Epithelial cell of proximal tubule (primary cell): ENCODE data around the gene NUP133. TPM values are rescaled to one million over a fixed set of nuclear protein-coding genes. Genes with fewer than 3 reads are reported as not detected.

ENCODE experiments used
- DNase-seq: peaks from one replicate; pipeline ENCODE4 v3.0.0-alpha.2; 2011; ENCODE audit warnings: low read depth
- H3K4me3 ChIP-seq: 2 replicates; pipeline ENCODE4 v1.5.1; 2011; ENCODE audit warnings: low read depth, mild to moderate bottlenecking, low read length
- CTCF ChIP-seq: conservative IDR thresholded peaks from 2 replicates; pipeline ENCODE4 v1.5.1; 2012; ENCODE audit warnings: low read depth, mild to moderate bottlenecking, low read length
- total RNA-seq: library from RNA; depleted of rRNA; stranded (reverse); fragments of >200 nt; gene quantifications from 2 replicates; pipeline ENCODE4 v1.2.3, GENCODE V29; 2015

The NUP133 gene
- total RNA-seq, result 34.9 and 41.1 TPM in 2 replicates

- DNase-seq, result peak; percentile 82
- peak within 1 kb of the TSS; percentile 77 for H3K4me3 ChIP-seq
- TF ChIP-seq CTCF, result no peak
Observed at GRCh38 chr1:229507951-229508822, at the start of gene NUP133. Gene NUP133 (minus strand): TSS chr1:229508341. CDS start chr1:229508249, 92 bp downstream.

GRCh38 chr1:229557200-229557850 lies 49.2 kb upstream of the NUP133 start:
- TF ChIP-seq CTCF, result no peak
- no peak for DNase-seq
- peak overlapping the region; percentile 84 for H3K4me3 ChIP-seq

GRCh38 chr1:229554886-229555621 lies 46.9 kb upstream of the NUP133 start:
- H3K4me3 ChIP-seq, result no peak overlapping the region
- no peak for DNase-seq
- no peak for TF ChIP-seq CTCF

- no peak for TF ChIP-seq CTCF
- no peak overlapping the region for H3K4me3 ChIP-seq
- no peak for DNase-seq
Observed at GRCh38 chr1:229553621-229554130, 45.5 kb upstream of the NUP133 start.

- H3K4me3 ChIP-seq, result no peak overlapping the region
- no peak for TF ChIP-seq CTCF
- DNase-seq, result no peak
Observed at GRCh38 chr1:229552732-229553131, 44.6 kb upstream of the NUP133 start.

GRCh38 chr1:229550812-229551567 lies 42.8 kb upstream of the NUP133 start:
- no peak for DNase-seq
- no peak for TF ChIP-seq CTCF
- no peak overlapping the region for H3K4me3 ChIP-seq
